ENCODE measurements around the gene TRIM9.

DNA sequence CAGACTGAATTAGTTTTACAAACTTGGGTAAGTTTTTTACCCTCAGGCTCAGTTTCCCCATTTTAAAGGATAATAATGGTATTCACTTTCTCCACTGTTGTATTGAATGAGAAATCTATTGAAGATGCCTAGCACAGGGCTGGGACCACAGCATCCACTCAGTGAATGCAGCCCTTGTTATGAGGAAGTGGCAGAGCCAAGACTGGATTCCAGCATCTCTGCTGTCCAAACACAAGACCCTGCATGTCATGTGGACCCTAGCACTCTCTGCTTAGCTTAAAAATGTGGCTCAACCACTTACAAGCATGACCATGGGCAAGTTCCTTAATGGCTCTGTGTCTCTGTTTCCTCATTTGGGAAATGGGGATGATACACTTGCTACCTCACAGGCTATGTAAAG, 24.1 kb upstream of the TRIM9 start:
- TF ChIP-seq, protein P1, sequence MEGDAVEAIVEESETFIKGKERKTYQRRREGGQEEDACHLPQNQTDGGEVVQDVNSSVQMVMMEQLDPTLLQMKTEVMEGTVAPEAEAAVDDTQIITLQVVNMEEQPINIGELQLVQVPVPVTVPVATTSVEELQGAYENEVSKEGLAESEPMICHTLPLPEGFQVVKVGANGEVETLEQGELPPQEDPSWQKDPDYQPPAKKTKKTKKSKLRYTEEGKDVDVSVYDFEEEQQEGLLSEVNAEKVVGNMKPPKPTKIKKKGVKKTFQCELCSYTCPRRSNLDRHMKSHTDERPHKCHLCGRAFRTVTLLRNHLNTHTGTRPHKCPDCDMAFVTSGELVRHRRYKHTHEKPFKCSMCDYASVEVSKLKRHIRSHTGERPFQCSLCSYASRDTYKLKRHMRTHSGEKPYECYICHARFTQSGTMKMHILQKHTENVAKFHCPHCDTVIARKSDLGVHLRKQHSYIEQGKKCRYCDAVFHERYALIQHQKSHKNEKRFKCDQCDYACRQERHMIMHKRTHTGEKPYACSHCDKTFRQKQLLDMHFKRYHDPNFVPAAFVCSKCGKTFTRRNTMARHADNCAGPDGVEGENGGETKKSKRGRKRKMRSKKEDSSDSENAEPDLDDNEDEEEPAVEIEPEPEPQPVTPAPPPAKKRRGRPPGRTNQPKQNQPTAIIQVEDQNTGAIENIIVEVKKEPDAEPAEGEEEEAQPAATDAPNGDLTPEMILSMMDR (conservative IDR thresholded peaks at IDR 0.05; ENCODE audit: low read depth, low read length): no peak
- TF ChIP-seq FOS (IDR thresholded peaks at IDR 0.05; ENCODE audit: low read depth, low read length) (no peak), MAFK (IDR thresholded peaks at IDR 0.05; ENCODE audit: low read depth, low read length) (no peak), POLR2A (IDR thresholded peaks at IDR 0.05; ENCODE audit: low read depth, low read length) (no peak), CEBPB (IDR thresholded peaks at IDR 0.05; ENCODE audit: low read depth, low read length) (no peak)

Measured in IMR-90 (cell line).